Heart left ventricle (tissue), 13 donors: ENCODE measurements around the gene TLK2.

Experiments used
- POLR2A ChIP-seq, 2 donors: fragments of 450-650 bp; IDR thresholded peaks; one replicate each; pipeline ENCODE4 v1.6.1; 2017; ENCODE audit warnings: antibody characterized with exemption in 2 of 2, mild to moderate bottlenecking in 2 of 2, moderate library complexity in 2 of 2
- TF ChIP-seq, protein P1 (sequence below), 12 donors: fragments of 200-600 bp; sonication (generic) in 4 of 12; IDR thresholded peaks; one replicate each; pipeline versions ENCODE4 v1.5.0 to v1.8.0; 2018 to 2022; ENCODE audit warnings: antibody characterized with exemption in 12 of 12, mild to moderate bottlenecking in 5 of 12
- donor health status: ischemic (EF 13 %, LVEDD 7.1; RV severe dilation, severe dysfunction).
- donor health status: DM: no; HTN: yes; CAD: no.
- donor health status: DM: no; HTN: no; CAD: no.
- donor health status: ischemic (EF 25% LVEDD 6.9; RV normal size, moderate dysfunction).
- donor health status: ischemic (EF 25% LVEDD 5.7; RV mildly dilated, moderate dysfunction).
- donor health status: ischemic (EF 35%, LVEDD 5.7; RV mildly dilated, moderate dysfunction).
- donor health status: nonischemic (EF 11% LVEDD 7.7; RV severe dilation, severe dysfunction).
- donor health status: DM: yes; HTN: yes; CAD: no.
- donor health status: PGD.
- donor health status: ischemic (EF 29% LVEDD 5.4; RV normal size, mild dysfunction).
- donor health status: nonischemic (EF 23%, LVEDD 6.1; RV moderate dilation, normal function).

DNA sequence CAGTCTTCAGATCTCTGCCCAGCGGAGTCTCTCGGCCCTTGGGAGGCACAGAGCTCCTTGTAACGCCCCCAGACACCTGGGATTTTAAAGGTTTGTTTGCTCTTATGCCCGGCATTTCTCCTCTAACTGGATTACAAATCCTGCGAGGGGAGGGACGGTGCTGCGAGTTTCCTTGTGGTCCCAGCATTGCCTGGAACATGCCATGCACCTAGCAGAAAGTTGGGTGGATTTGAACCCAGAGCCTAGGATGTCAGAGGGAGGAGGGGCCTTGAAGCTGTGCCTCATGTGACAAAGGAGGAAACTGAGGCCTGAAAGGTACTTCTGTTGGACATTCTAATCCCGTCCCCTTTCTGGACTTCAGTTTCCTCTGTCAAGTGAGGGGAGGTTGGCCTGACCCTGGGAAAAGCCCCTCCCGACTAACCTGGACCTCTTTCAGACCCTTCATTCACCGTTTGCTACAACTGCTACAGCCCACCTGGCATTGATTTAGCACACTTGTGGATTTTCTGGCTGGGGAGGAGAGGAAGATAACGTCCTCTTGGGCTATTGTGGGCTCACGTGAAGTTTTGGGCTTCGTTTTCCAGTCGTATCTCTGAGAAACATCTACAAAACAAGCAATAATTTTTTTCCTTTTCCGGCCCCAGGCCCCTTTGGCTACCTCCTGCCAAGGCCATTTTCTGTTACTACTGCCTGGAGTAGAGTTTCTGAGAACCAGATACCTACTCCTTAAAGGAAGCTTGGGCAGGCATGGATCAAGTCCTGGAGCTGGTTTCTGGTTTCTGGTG, 179.7 kb downstream of the TLK2 start:
- no peak for TF ChIP-seq POLR2A (IDR thresholded peaks at IDR 0.05)
- TF ChIP-seq, protein P1, sequence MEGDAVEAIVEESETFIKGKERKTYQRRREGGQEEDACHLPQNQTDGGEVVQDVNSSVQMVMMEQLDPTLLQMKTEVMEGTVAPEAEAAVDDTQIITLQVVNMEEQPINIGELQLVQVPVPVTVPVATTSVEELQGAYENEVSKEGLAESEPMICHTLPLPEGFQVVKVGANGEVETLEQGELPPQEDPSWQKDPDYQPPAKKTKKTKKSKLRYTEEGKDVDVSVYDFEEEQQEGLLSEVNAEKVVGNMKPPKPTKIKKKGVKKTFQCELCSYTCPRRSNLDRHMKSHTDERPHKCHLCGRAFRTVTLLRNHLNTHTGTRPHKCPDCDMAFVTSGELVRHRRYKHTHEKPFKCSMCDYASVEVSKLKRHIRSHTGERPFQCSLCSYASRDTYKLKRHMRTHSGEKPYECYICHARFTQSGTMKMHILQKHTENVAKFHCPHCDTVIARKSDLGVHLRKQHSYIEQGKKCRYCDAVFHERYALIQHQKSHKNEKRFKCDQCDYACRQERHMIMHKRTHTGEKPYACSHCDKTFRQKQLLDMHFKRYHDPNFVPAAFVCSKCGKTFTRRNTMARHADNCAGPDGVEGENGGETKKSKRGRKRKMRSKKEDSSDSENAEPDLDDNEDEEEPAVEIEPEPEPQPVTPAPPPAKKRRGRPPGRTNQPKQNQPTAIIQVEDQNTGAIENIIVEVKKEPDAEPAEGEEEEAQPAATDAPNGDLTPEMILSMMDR (IDR thresholded peaks at IDR 0.05), result no peak
